AG09319 (cell line): ENCODE results near the gene ESYT2.

ENCODE experiments used
- DNase-seq: peaks from one replicate; pipeline ENCODE4 v3.0.0-alpha.2; 2010; ENCODE audit warnings: low read depth; ENCODE audit errors: extremely low read depth
- CTCF ChIP-seq: IDR thresholded peaks from 2 replicates; pipeline ENCODE4 v1.5.1; 2011; ENCODE audit warnings: low read depth, mild to moderate bottlenecking, inconsistent platforms, low read length, moderate library complexity

Gene ESYT2

GRCh38 chr7:158789842-158790241 is 39.5 kb downstream of the ESYT2 start:
- DNase-seq = no peak

GRCh38 chr7:158786898-158787297 is 42.4 kb downstream of the ESYT2 start:
- no peak for TF ChIP-seq CTCF
- no peak for DNase-seq

More at GRCh38 chr7:158789842-158790241, 39.5 kb downstream of the ESYT2 start:
- TF ChIP-seq CTCF = no peak

GRCh38 chr7:158784270-158784669 is 45.0 kb downstream of the ESYT2 start:
- no peak for TF ChIP-seq CTCF
- DNase-seq = no peak

- no peak for DNase-seq
- no peak for TF ChIP-seq CTCF
Measured at GRCh38 chr7:158783595-158783994, 45.7 kb downstream of the ESYT2 start.

- DNase-seq = no peak
- peak; percentile 35 for TF ChIP-seq CTCF
Measured at GRCh38 chr7:158782761-158783401, 46.4 kb downstream of the ESYT2 start.

GRCh38 chr7:158781974-158782664 is 47.2 kb downstream of the ESYT2 start:
- DNase-seq = no peak
- no peak for TF ChIP-seq CTCF

GRCh38 chr7:158781217-158781973 is 47.9 kb downstream of the ESYT2 start:
- no peak for TF ChIP-seq CTCF
- DNase-seq = no peak
